Right lobe of liver (tissue), 4 donors: ENCODE results near the gene SERPINF2.

Source experiments
- POLR2A ChIP-seq: fragments of 450-650 bp; IDR thresholded peaks from one replicate; pipeline ENCODE4 v1.6.1; 2017; ENCODE audit warnings: antibody characterized with exemption, mild to moderate bottlenecking
- TF ChIP-seq, protein P1 (sequence below), 4 donors: fragments of 200-600 bp in 3 of 4; fragments of 450-650 bp in 1 of 4; IDR thresholded peaks; one replicate each; pipeline versions ENCODE4 v1.5.1 to v1.8.0; 2016 to 2022; ENCODE audit warnings: antibody characterized with exemption in 4 of 4, mild to moderate bottlenecking in 2 of 4
- donor health status: DM: no; HTN: no; CAD: no.
- donor health status: DM: no; HTN: no; CAD: no.
- donor health status: DM: no; HTN: yes; CAD: no.

DNA sequence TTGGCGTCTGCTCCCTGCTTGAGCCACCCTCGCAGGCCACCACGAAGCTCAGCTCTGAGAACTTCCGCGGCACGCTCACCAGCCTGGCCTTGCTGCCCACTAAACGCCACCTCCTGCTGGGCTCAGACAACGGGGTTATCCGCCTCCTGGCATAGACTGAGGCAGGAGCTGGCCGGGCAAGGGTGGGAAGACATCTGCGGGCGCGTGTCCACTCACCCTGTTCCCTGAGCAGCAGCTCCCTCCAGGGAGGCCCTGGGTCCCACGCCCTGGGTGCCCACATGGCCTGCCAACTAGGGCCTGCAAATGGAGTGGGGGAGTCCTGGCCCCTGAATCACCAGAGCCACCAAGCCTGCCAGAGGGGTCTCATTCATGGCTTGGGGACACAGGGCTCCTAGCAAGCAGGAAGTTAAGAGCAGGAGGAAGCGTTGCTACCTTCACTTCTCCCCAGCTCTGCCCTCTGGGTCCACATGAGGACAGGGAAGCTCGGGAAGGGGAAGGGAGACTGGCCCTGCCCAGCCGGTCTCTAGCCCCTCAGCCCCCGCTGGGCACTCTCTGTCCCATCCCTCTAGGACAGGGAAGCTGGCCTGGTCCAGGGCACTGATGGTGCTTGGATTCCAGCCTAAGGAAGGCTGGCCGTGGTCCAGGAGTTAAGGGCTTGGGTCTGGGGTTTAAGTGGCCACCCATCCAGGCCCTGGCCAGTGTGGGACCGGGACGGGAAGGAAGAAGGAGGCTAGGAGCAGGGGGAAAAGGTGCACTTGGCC, 5.0 kb upstream of the SERPINF2 start:
- TF ChIP-seq, protein P1, sequence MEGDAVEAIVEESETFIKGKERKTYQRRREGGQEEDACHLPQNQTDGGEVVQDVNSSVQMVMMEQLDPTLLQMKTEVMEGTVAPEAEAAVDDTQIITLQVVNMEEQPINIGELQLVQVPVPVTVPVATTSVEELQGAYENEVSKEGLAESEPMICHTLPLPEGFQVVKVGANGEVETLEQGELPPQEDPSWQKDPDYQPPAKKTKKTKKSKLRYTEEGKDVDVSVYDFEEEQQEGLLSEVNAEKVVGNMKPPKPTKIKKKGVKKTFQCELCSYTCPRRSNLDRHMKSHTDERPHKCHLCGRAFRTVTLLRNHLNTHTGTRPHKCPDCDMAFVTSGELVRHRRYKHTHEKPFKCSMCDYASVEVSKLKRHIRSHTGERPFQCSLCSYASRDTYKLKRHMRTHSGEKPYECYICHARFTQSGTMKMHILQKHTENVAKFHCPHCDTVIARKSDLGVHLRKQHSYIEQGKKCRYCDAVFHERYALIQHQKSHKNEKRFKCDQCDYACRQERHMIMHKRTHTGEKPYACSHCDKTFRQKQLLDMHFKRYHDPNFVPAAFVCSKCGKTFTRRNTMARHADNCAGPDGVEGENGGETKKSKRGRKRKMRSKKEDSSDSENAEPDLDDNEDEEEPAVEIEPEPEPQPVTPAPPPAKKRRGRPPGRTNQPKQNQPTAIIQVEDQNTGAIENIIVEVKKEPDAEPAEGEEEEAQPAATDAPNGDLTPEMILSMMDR (IDR thresholded peaks at IDR 0.05): no peak
- no peak for TF ChIP-seq POLR2A
